ENCODE data around the gene UBE2S. TPM values are rescaled to one million over a fixed set of nuclear protein-coding genes. Genes with fewer than 3 reads are reported as not detected.

The UBE2S gene
- total RNA-seq, 4 donors from 2014 or later: 4.1 to 12.8 (median 8.6) TPM

- no peak for TF ChIP-seq CTCF (IDR thresholded peaks at IDR 0.05; ENCODE audit: low read depth)
Measured at GRCh38 chr19:55383279-55384130, 24.1 kb downstream of the UBE2S start.

- TF ChIP-seq CTCF (IDR thresholded peaks at IDR 0.05; ENCODE audit: low read depth): no peak
Measured at GRCh38 chr19:55382522-55383054, 25.0 kb downstream of the UBE2S start.

GRCh38 chr19:55382013-55382412 lies 25.6 kb downstream of the UBE2S start:
- no peak for TF ChIP-seq CTCF (IDR thresholded peaks at IDR 0.05; ENCODE audit: low read depth)

GRCh38 chr19:55379174-55379573 lies 28.4 kb downstream of the UBE2S start:
- TF ChIP-seq CTCF (IDR thresholded peaks at IDR 0.05; ENCODE audit: low read depth): no peak

GRCh38 chr19:55377356-55378131 lies 30.0 kb downstream of the UBE2S start:
- TF ChIP-seq CTCF (IDR thresholded peaks at IDR 0.05; ENCODE audit: low read depth): no peak

GRCh38 chr19:55376241-55376933 lies 31.2 kb downstream of the UBE2S start, which contains the start of gene TMEM190:
TMEM190 (plus strand) TSS chr19:55376826; CDS start chr19:55376854, 28 bp downstream.
- TF ChIP-seq CTCF (IDR thresholded peaks at IDR 0.05; ENCODE audit: low read depth): no peak
